Left lung (tissue), 10 donors: Measurements from ENCODE around the gene CA10. TPM values are rescaled to one million over a fixed set of nuclear protein-coding genes. Genes with fewer than 3 reads are reported as not detected.

Experiments used
- ATAC-seq: fragments of 200-7000 bp; cut with Tn5 transposase; one replicate; pipeline ENCODE4 v1.9.1; 2020; ENCODE audit warnings: moderate library complexity
- DNase-seq, 4 donors: peaks; one replicate each; pipeline ENCODE4 v3.0.0-alpha.2; 2013 to 2020
- H3K27ac ChIP-seq, 2 donors: fragments of 200-600 bp; sonication (generic) in 1 of 2; one replicate each; pipeline versions ENCODE4 v1.5.0 to v1.8.0; 2020 to 2021
- H3K27me3 ChIP-seq, 2 donors: fragments of 200-600 bp; sonication (generic) in 1 of 2; one replicate each; pipeline versions ENCODE4 v1.5.0 to v1.8.0; 2020 to 2021
- H3K36me3 ChIP-seq, 2 donors: fragments of 200-600 bp; sonication (generic) in 1 of 2; one replicate each; pipeline versions ENCODE4 v1.5.0 to v1.8.0; 2020 to 2021
- H3K4me1 ChIP-seq, 2 donors: fragments of 200-600 bp; one replicate each; pipeline ENCODE4 v1.8.0; 2021
- H3K4me3 ChIP-seq, 2 donors: fragments of 200-600 bp; sonication (generic) in 1 of 2; one replicate each; pipeline versions ENCODE4 v1.5.0 to v1.8.0; 2020 to 2021; ENCODE audit warnings: mild to moderate bottlenecking in 1 of 2
- H3K9me3 ChIP-seq, 2 donors: fragments of 200-600 bp; sonication (generic) in 1 of 2; one replicate each; pipeline versions ENCODE4 v1.5.0 to v1.8.0; 2020 to 2021
- CTCF ChIP-seq, 2 donors: fragments of 200-600 bp; sonication (generic) in 1 of 2; IDR thresholded peaks; one replicate each; pipeline versions ENCODE4 v1.5.0 to v1.8.0; 2021; ENCODE audit warnings: antibody characterized with exemption in 2 of 2
- intact Hi-C, 2 donors: fragments of 100-400 bp; cut with DNase I; formaldehyde crosslinking; loops; one replicate each; pipeline versions ENCODE4 v1.11.2 to v1.14.2; 2022
- polyA plus RNA-seq, 6 donors: library from polyadenylated mRNA; unstranded; fragments of 120-200 nt; gene quantifications; one replicate each; pipeline ENCODE4 v1.2.1, GENCODE V29; 2013; ENCODE audit not compliant: insufficient read length in 6 of 6
- total RNA-seq, 2 donors: library from RNA; stranded (reverse); fragmentation: NEBNext Ultra II Directional; extraction: Animal tissue kit (Norgen Biotek cat#: 25700); gene quantifications; one replicate each; pipeline ENCODE4 v1.2.1, GENCODE V29; 2021
- donor health status: DM: no; HTN: yes; CAD: no.
- donor health status: DM: no; HTN: no; CAD: no.

CA10 gene
- total and polyA plus RNA-seq, 8 donors, result 0.06 to 0.31 TPM; not detected in 6

- ATAC-seq (no peak), DNase-seq (peak in 2 of 4 donors; percentile 28 to 38)
- Histone ChIP-seq H3K36me3 (no peaks in the 10 kb centered on the region), H3K9me3 (no peaks in the 10 kb centered on the region), H3K27ac (no peak overlapping the region), H3K4me1 (no peaks in the 10 kb centered on the region), H3K27me3 (peaks cover 6 to 13% of the 10 kb centered on the region in 2 donors), H3K4me3 (no peak overlapping the region)
- no peak for TF ChIP-seq CTCF (IDR thresholded peaks at IDR 0.05)
- intact Hi-C loops, result no loop called here
These were observed 519.5 kb downstream of the CA10 start for GRCh38 chr17:51638971-51639370.

GRCh38 chr17:51636291-51636690 is 522.2 kb downstream of the CA10 start:
- no peaks in the 10 kb centered on the region for H3K9me3 ChIP-seq
- ATAC-seq (no peak), DNase-seq (no peak)
- no peaks in the 10 kb centered on the region for H3K36me3 ChIP-seq
- no peak for TF ChIP-seq CTCF (IDR thresholded peaks at IDR 0.05)
- no peak overlapping the region for H3K4me3 ChIP-seq
- intact Hi-C loops, result no loop called here
- H3K27ac ChIP-seq, result no peak overlapping the region
- H3K27me3 ChIP-seq, result no peaks in the 10 kb centered on the region
- no peaks in the 10 kb centered on the region for H3K4me1 ChIP-seq

GRCh38 chr17:51630101-51630671 is 528.3 kb downstream of the CA10 start:
- no peaks in the 10 kb centered on the region for H3K36me3 ChIP-seq
- no peak overlapping the region for H3K4me3 ChIP-seq
- H3K4me1 ChIP-seq, result no peaks in the 10 kb centered on the region
- ATAC-seq (no peak), DNase-seq (no peak)
- H3K27ac ChIP-seq, result no peak overlapping the region
- intact Hi-C loops, result no loop called here
- TF ChIP-seq CTCF (IDR thresholded peaks at IDR 0.05), result no peak
- H3K27me3 ChIP-seq, result no peaks in the 10 kb centered on the region
- no peaks in the 10 kb centered on the region for H3K9me3 ChIP-seq

GRCh38 chr17:51629232-51629631 is 529.3 kb downstream of the CA10 start:
- no peaks in the 10 kb centered on the region for H3K4me1 ChIP-seq
- TF ChIP-seq CTCF (IDR thresholded peaks at IDR 0.05), result no peak
- no peak overlapping the region for H3K27ac ChIP-seq
- H3K36me3 ChIP-seq, result no peaks in the 10 kb centered on the region
- intact Hi-C loops, result no loop called here
- no peak for ATAC-seq
- no peak overlapping the region for H3K4me3 ChIP-seq
- no peak for DNase-seq
- no peaks in the 10 kb centered on the region for H3K27me3 ChIP-seq
- no peaks in the 10 kb centered on the region for H3K9me3 ChIP-seq

- no peak for TF ChIP-seq CTCF (IDR thresholded peaks at IDR 0.05)
These were observed 530.7 kb downstream of the CA10 start for GRCh38 chr17:51627779-51628178.

More at GRCh38 chr17:51627779-51628178, 530.7 kb downstream of the CA10 start:
- Histone ChIP-seq H3K27ac (no peak overlapping the region), H3K27me3 (no peaks in the 10 kb centered on the region), H3K4me3 (no peak overlapping the region), H3K36me3 (no peaks in the 10 kb centered on the region), H3K4me1 (no peaks in the 10 kb centered on the region), H3K9me3 (no peaks in the 10 kb centered on the region)
- intact Hi-C loops, result no loop called here
- ATAC-seq (no peak), DNase-seq (no peak)
